Measurements from ENCODE around the gene ERH. TPM values are rescaled to one million over a fixed set of nuclear protein-coding genes. Genes with fewer than 3 reads are reported as not detected.
"Not testable (repeated sequence)": the region's sequence is repeated elsewhere in the genome, so short reads cannot be mapped to it uniquely, and the experiment has no call there.

The ERH gene
- total RNA-seq, 1 experiment from 2014 or later, result 388 TPM

DNA sequence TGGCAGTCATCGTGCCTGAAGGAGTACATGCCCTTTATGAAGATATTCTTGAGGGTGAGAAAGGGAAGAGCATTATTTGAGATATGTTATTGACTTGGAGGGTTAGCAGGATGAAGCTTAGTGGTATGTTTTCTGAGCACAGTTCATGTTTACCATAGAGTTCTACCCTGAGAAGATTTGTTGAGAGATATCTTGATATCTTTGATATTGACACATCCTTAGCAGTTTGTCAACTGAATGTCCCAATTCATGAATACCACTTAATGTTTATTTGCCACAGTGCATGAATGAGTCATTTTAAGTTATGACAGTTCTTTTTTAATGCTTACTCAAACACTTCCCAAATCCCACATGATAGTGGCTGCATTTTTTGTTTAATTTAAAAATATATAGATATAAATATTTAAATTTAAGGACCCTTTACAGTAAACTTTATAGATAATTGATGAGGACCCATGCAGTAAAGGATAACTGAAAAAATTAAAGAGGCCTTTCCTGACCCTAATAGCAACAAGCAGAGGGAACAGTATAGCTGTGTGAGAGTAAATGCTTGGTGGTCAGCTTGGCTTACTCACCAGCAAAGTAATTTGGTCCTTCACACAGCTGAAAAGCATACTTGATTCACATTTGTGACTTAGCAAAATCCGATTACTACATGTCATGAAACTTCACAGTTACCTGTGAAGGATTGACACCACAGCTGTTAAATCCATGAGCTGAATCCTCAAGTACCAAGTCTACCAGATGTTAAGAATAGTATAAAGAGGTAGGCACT is 26.2 kb upstream of the ERH start:
- CTCF ChIA-PET, result no interaction called here

GRCh38 chr14:69423279-69423678 is 25.2 kb upstream of the ERH start:
- intact Hi-C loops (cut with micrococcal nuclease; ENCODE audit: unreplicated experiment), result no loop called here
- no TSS peak for BruUV-seq (replicated peaks)

More for the DNA sequence above, 26.2 kb upstream of the ERH start:
- Histone ChIP-seq H3K9me3 (no peaks in the 10 kb centered on the region), H3K36me3 (ENCODE audit: control insufficient read depth, insufficient read depth, low read length) (peaks cover 2% of the 10 kb centered on the region; the same call in 1 of the 2 replicates), H3K4me1 (no peaks in the 10 kb centered on the region), H3K27me3 (replicated peaks; ENCODE audit: control insufficient read depth, insufficient read depth, low read length) (no peaks in the 10 kb centered on the region), H3K4me3 (ENCODE audit: low read depth, low read length) (no peak overlapping the region)
- no peak for DNase-seq
- Mint-ChIP-seq H3K4me3 (ENCODE audit: unreplicated experiment) (no peak overlapping the region), H3K36me3 (ENCODE audit: insufficient read depth, unreplicated experiment) (peaks cover 42% of the 10 kb centered on the region), H3K4me1 (ENCODE audit: low read depth, unreplicated experiment) (no peaks in the 10 kb centered on the region), H3K27ac (ENCODE audit: unreplicated experiment) (no peak overlapping the region), H3K27me3 (ENCODE audit: insufficient read depth, unreplicated experiment) (no peaks in the 10 kb centered on the region), H3K9me3 (ENCODE audit: unreplicated experiment) (no peaks in the 10 kb centered on the region)
- TF ChIP-seq, protein P1, sequence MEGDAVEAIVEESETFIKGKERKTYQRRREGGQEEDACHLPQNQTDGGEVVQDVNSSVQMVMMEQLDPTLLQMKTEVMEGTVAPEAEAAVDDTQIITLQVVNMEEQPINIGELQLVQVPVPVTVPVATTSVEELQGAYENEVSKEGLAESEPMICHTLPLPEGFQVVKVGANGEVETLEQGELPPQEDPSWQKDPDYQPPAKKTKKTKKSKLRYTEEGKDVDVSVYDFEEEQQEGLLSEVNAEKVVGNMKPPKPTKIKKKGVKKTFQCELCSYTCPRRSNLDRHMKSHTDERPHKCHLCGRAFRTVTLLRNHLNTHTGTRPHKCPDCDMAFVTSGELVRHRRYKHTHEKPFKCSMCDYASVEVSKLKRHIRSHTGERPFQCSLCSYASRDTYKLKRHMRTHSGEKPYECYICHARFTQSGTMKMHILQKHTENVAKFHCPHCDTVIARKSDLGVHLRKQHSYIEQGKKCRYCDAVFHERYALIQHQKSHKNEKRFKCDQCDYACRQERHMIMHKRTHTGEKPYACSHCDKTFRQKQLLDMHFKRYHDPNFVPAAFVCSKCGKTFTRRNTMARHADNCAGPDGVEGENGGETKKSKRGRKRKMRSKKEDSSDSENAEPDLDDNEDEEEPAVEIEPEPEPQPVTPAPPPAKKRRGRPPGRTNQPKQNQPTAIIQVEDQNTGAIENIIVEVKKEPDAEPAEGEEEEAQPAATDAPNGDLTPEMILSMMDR (IDR thresholded peaks at IDR 0.05; ENCODE audit: insufficient read depth in 1 of 2, low read depth in 1 of 2, low read length in 1 of 2, severe bottlenecking in 1 of 2, unreplicated experiment in 1 of 2), result no peak
- POLR2A ChIA-PET, result interaction anchor here (1.0 kb wide), 1 partner anchor 27 kb away, joined by 3 read pairs; no protein-coding TSS in a partner anchor
- intact Hi-C loops (cut with micrococcal nuclease; ENCODE audit: unreplicated experiment), result no loop called here
- no TSS peak for BruUV-seq (replicated peaks)

GRCh38 chr14:69416087-69416486 is 18.0 kb upstream of the ERH start:
- intact Hi-C loops (cut with micrococcal nuclease; ENCODE audit: unreplicated experiment), result not testable (repeated sequence)

More at GRCh38 chr14:69423279-69423678, 25.2 kb upstream of the ERH start:
- Mint-ChIP-seq H3K9me3 (ENCODE audit: unreplicated experiment) (no peaks in the 10 kb centered on the region), H3K27ac (ENCODE audit: unreplicated experiment) (no peak overlapping the region), H3K36me3 (ENCODE audit: insufficient read depth, unreplicated experiment) (peaks cover 35% of the 10 kb centered on the region), H3K27me3 (ENCODE audit: insufficient read depth, unreplicated experiment) (no peaks in the 10 kb centered on the region), H3K4me3 (ENCODE audit: unreplicated experiment) (no peak overlapping the region), H3K4me1 (ENCODE audit: low read depth, unreplicated experiment) (peaks cover 8% of the 10 kb centered on the region)
- H3K9me3 ChIP-seq, result no peaks in the 10 kb centered on the region
- H3K4me3 ChIP-seq (ENCODE audit: low read depth, low read length), result no peak overlapping the region
- DNase-seq, result no peak
- H3K36me3 ChIP-seq (ENCODE audit: control insufficient read depth, insufficient read depth, low read length), result peaks cover 2% of the 10 kb centered on the region; the same call in 1 of the 2 replicates
- no peaks in the 10 kb centered on the region for H3K4me1 ChIP-seq
- ChIA-PET POLR2A (no interaction called here), CTCF (no interaction called here)
- no peaks in the 10 kb centered on the region for H3K27me3 ChIP-seq (replicated peaks; ENCODE audit: control insufficient read depth, insufficient read depth, low read length)
- TF ChIP-seq, protein P1 (IDR thresholded peaks at IDR 0.05; ENCODE audit: insufficient read depth in 1 of 2, low read depth in 1 of 2, low read length in 1 of 2, severe bottlenecking in 1 of 2, unreplicated experiment in 1 of 2), result no peak

More at GRCh38 chr14:69416087-69416486, 18.0 kb upstream of the ERH start:
- H3K4me3 Mint-ChIP-seq (ENCODE audit: unreplicated experiment); H3K4me1 Mint-ChIP-seq (ENCODE audit: low read depth, unreplicated experiment); H3K27ac Mint-ChIP-seq (ENCODE audit: unreplicated experiment); H3K27me3 Mint-ChIP-seq (ENCODE audit: insufficient read depth, unreplicated experiment); BruUV-seq (replicated peaks); H3K36me3 Mint-ChIP-seq (ENCODE audit: insufficient read depth, unreplicated experiment); H3K9me3 Mint-ChIP-seq (ENCODE audit: unreplicated experiment); DNase-seq; H3K4me3 ChIP-seq (ENCODE audit: low read depth, low read length); CTCF ChIA-PET; POLR2A ChIA-PET; H3K27me3 ChIP-seq (replicated peaks; ENCODE audit: control insufficient read depth, insufficient read depth, low read length); H3K4me1 ChIP-seq; H3K9me3 ChIP-seq; H3K36me3 ChIP-seq (ENCODE audit: control insufficient read depth, insufficient read depth, low read length): not testable (repeated sequence)

Data from Caco-2 (cell line).